CD4-positive, alpha-beta T cell (primary cell): ENCODE results near the gene LRP2. TPM values are rescaled to one million over a fixed set of nuclear protein-coding genes. Genes with fewer than 3 reads are reported as not detected.

Experiments used
- ATAC-seq: fragments of 200-7000 bp; cut with Tn5 transposase; one replicate; pipeline ENCODE4 v1.10.0; 2022; ENCODE audit warnings: mild to moderate bottlenecking; ENCODE audit not compliant: poor library complexity
- CTCF ChIA-PET: fragments of 350-600 bp; sonication (Branson Sonifier 250); formaldehyde crosslinking; loops from one replicate; lab custom pipeline; 2021; ENCODE audit warnings: antibody characterized with exemption, inconsistent platforms; lab: Charles Lee
- POLR2A ChIA-PET: fragments of 350-600 bp; sonication (Branson Sonifier 250); formaldehyde crosslinking; loops from one replicate; lab custom pipeline; 2021; ENCODE audit warnings: antibody characterized with exemption, inconsistent platforms; lab: Charles Lee
- DNase-seq, 14 experiments: peaks; one replicate each; pipeline ENCODE4 v3.0.0-alpha.2; 2013 to 2020; ENCODE audit warnings: mixed read lengths in 2 of 14
- H3K27ac ChIP-seq, 2 donors: one replicate each; pipeline versions ENCODE4 v1.5.1 to v1.7.0; 2013; ENCODE audit warnings: low read length in 2 of 2, low read depth in 1 of 2, mild to moderate bottlenecking in 1 of 2
- H3K27me3 ChIP-seq, 2 experiments: 1 replicate in 1 of 2; 2 replicates in 1 of 2; pipeline versions ENCODE4 v1.6.1 to v1.7.0; 2013; ENCODE audit warnings: low read length in 2 of 2, control low read depth in 1 of 2, mild to moderate bottlenecking in 1 of 2, moderate library complexity in 1 of 2; ENCODE audit not compliant: insufficient read depth in 2 of 2, control insufficient read depth in 1 of 2
- H3K36me3 ChIP-seq: one replicate; pipeline ENCODE4 v1.6.1; 2013; ENCODE audit warnings: low read length, control low read depth; ENCODE audit not compliant: insufficient read depth
- H3K4me1 ChIP-seq: one replicate; pipeline ENCODE4 v1.6.1; 2013; ENCODE audit warnings: low read length, control low read depth; ENCODE audit not compliant: insufficient read depth
- H3K4me3 ChIP-seq: one replicate; pipeline ENCODE4 v1.5.1; 2013; ENCODE audit warnings: mild to moderate bottlenecking, low read length, moderate library complexity
- H3K9me3 ChIP-seq, 2 experiments: 1 replicate in 1 of 2; 2 replicates in 1 of 2; pipeline versions ENCODE4 v1.6.1 to v1.7.0; 2013; ENCODE audit warnings: low read length in 2 of 2, mild to moderate bottlenecking in 2 of 2, control low read depth in 1 of 2, moderate library complexity in 1 of 2; ENCODE audit not compliant: control insufficient read depth in 1 of 2, insufficient read depth in 1 of 2
- H3K27ac Mint-ChIP-seq: one replicate; pipeline ENCODE4 v1.8.0; 2020; ENCODE audit warnings: mixed read lengths
- H3K27me3 Mint-ChIP-seq: one replicate; pipeline ENCODE4 v1.8.0; 2021; ENCODE audit warnings: mixed read lengths
- H3K36me3 Mint-ChIP-seq: one replicate; pipeline ENCODE4 v1.8.0; 2021; ENCODE audit warnings: low read depth, mixed read lengths
- H3K4me1 Mint-ChIP-seq: one replicate; pipeline ENCODE4 v1.8.0; 2021; ENCODE audit warnings: low read depth, mixed read lengths
- H3K4me3 Mint-ChIP-seq: one replicate; pipeline ENCODE4 v1.8.0; 2020; ENCODE audit warnings: mild to moderate bottlenecking, mixed read lengths
- H3K9me3 Mint-ChIP-seq: one replicate; pipeline ENCODE4 v1.8.0; 2020; ENCODE audit warnings: mixed read lengths
- intact Hi-C, 2 experiments: fragments of 100-400 bp; cut with DNase I in 1 of 2; cut with micrococcal nuclease in 1 of 2; formaldehyde crosslinking; loops; one replicate each; pipeline versions ENCODE4 v1.15.1 to v1.9.0; 2023 to 2025; cut with DNase I, micrococcal nuclease
- total RNA-seq, 174 experiments: library from RNA in 2 of 174; stranded (reverse) in 2 of 174; gene quantifications; one replicate each; pipeline ENCODE4 v1.2.3 and lab custom pipeline; 2021 to 2026
- TF ChIP-seq, protein P1 (sequence below): fragments of 200-600 bp; IDR thresholded peaks from one replicate; pipeline ENCODE4 v1.8.0; 2022; ENCODE audit warnings: antibody characterized with exemption, mild to moderate bottlenecking

The LRP2 gene
- total RNA-seq, 2 experiments from 2014 or later: 0.03 TPM; not detected in 1

DNA sequence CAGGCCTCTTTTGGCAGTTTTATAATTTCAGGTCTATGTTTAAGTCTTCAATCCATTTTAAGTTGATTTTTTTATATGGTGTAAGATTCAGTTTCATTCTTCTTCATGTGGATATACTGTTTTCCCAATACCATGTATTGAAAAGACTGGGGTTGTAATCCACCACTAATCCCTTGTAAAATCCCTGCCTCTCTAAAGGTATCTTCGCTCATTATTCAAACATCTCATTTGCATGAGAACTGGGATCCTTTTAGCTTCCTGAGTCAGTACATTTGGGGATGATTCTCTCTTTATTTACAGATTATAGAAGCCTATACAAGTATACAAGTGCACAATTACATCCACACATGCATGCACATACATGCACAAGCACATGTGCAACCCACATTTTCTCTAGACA is 267.7 kb downstream of the LRP2 start:
- H3K27ac ChIP-seq: no peak overlapping the region
- no peak for DNase-seq
- POLR2A ChIA-PET: interaction anchor here (1.9 kb wide), 1 partner anchor 13 kb away, joined by 6 read pairs; no protein-coding TSS in a partner anchor
- no peaks in the 10 kb centered on the region for H3K9me3 ChIP-seq
- H3K36me3 Mint-ChIP-seq: no peaks in the 10 kb centered on the region
- TF ChIP-seq, protein P1, sequence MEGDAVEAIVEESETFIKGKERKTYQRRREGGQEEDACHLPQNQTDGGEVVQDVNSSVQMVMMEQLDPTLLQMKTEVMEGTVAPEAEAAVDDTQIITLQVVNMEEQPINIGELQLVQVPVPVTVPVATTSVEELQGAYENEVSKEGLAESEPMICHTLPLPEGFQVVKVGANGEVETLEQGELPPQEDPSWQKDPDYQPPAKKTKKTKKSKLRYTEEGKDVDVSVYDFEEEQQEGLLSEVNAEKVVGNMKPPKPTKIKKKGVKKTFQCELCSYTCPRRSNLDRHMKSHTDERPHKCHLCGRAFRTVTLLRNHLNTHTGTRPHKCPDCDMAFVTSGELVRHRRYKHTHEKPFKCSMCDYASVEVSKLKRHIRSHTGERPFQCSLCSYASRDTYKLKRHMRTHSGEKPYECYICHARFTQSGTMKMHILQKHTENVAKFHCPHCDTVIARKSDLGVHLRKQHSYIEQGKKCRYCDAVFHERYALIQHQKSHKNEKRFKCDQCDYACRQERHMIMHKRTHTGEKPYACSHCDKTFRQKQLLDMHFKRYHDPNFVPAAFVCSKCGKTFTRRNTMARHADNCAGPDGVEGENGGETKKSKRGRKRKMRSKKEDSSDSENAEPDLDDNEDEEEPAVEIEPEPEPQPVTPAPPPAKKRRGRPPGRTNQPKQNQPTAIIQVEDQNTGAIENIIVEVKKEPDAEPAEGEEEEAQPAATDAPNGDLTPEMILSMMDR: no peak
- H3K9me3 Mint-ChIP-seq: no peaks in the 10 kb centered on the region
- H3K4me1 Mint-ChIP-seq: peaks cover 9% of the 10 kb centered on the region
- no peak overlapping the region for H3K4me3 ChIP-seq
- CTCF ChIA-PET: interaction anchor here (1.4 kb wide), 1 partner anchor 47 kb away, joined by 5 read pairs; no protein-coding TSS in a partner anchor
- H3K4me1 ChIP-seq: peaks cover 11% of the 10 kb centered on the region
- no peak for ATAC-seq
- H3K36me3 ChIP-seq: no peaks in the 10 kb centered on the region
- H3K4me3 Mint-ChIP-seq: no peak overlapping the region
- intact Hi-C loops: no loop called here
- H3K27ac Mint-ChIP-seq: no peak overlapping the region
- H3K27me3 Mint-ChIP-seq: peaks cover 10% of the 10 kb centered on the region
- H3K27me3 ChIP-seq: no peaks in the 10 kb centered on the region

DNA sequence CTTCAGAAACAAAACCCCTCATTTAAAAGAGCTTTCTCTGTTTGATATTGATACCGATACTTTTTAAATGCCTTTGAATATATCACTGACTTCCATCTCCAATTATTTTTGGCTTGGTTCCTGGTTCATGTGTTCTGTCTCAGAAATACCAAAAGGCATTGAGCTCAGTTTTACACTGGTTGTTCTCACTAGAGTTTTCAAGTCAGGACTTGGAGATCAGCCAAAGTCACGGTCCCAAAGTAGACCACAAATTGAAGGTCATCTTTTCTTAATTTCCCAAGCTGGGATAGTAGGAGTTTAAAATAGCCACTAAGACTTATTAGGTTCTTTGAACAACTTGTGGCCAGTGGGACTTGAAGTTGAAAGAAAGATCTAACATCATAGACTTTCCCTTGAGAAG is 268.8 kb downstream of the LRP2 start:
- H3K36me3 Mint-ChIP-seq: no peaks in the 10 kb centered on the region
- no peaks in the 10 kb centered on the region for H3K9me3 ChIP-seq
- TF ChIP-seq, protein P1: no peak
- no peaks in the 10 kb centered on the region for H3K36me3 ChIP-seq
- peaks cover 9% of the 10 kb centered on the region for H3K4me1 Mint-ChIP-seq
- CTCF ChIA-PET: interaction anchor here (1.4 kb wide), 2 partner anchors 16 to 48 kb away, joined by 3 to 5 read pairs; no protein-coding TSS in a partner anchor
- H3K27ac ChIP-seq: no peak overlapping the region
- H3K27ac Mint-ChIP-seq: no peak overlapping the region
- intact Hi-C loops: no loop called here
- POLR2A ChIA-PET: no interaction called here
- H3K4me3 ChIP-seq: no peak overlapping the region
- H3K4me3 Mint-ChIP-seq: no peak overlapping the region
- peaks cover 10% of the 10 kb centered on the region for H3K27me3 Mint-ChIP-seq
- ATAC-seq (no peak), DNase-seq (no peak)
- H3K9me3 Mint-ChIP-seq: no peaks in the 10 kb centered on the region
- peaks cover 11% of the 10 kb centered on the region for H3K4me1 ChIP-seq
- H3K27me3 ChIP-seq: no peaks in the 10 kb centered on the region

DNA sequence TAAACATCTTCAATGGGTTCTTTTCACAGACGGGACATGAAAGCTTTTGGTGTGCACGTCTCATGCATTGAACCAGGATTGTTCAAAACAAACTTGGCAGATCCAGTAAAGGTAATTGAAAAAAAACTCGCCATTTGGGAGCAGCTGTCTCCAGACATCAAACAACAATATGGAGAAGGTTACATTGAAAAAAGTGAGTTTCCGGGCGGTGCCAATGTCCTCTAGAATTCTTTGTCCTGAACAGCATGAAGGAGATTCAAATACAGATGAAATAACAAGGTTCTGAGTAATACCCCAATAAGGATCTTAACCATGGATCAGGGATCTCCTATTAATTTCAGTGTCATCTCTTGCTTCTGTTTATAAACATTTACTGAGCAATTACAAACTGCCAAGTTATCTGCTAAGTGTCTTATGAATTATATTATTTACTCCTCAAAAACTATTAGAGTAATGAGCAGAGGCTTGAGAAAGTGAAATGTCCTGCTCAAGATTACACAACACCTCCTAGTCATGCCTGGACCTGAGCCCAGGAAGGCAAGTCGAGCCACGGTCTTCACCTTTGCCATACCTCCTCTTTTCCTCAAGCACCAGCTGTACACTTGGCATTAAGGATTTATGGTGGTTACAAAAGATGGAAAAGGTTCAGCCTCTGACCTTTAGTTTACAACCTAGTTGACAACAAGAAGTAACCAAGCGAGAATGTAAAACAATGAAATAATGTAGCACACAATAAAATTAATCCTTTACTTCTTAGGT is 270.4 kb downstream of the LRP2 start:
- ChIA-PET CTCF (no interaction called here), POLR2A (no interaction called here)
- DNase-seq (no peak), ATAC-seq (no peak)
- H3K9me3 Mint-ChIP-seq: no peaks in the 10 kb centered on the region
- intact Hi-C loops: no loop called here
- no peak overlapping the region for H3K27ac Mint-ChIP-seq
- no peaks in the 10 kb centered on the region for H3K9me3 ChIP-seq
- H3K4me3 ChIP-seq: no peak overlapping the region
- no peaks in the 10 kb centered on the region for H3K27me3 ChIP-seq
- TF ChIP-seq, protein P1: no peak
- H3K4me1 Mint-ChIP-seq: peaks cover 9% of the 10 kb centered on the region
- no peaks in the 10 kb centered on the region for H3K36me3 Mint-ChIP-seq
- H3K27ac ChIP-seq: no peak overlapping the region
- peaks cover 11% of the 10 kb centered on the region for H3K4me1 ChIP-seq
- H3K27me3 Mint-ChIP-seq: peaks cover 10% of the 10 kb centered on the region
- no peak overlapping the region for H3K4me3 Mint-ChIP-seq
- no peaks in the 10 kb centered on the region for H3K36me3 ChIP-seq
